ENCODE measurements around the gene PDZRN3. TPM values are rescaled to one million over a fixed set of nuclear protein-coding genes. Genes with fewer than 3 reads are reported as not detected.

PDZRN3 gene
- total and polyA plus RNA-seq, 3 donors from 2014 or later: 15.8 to 30.8 (median 23.1) TPM

GRCh38 chr3:73653351-73653750, 28.6 kb upstream of the PDZRN3 start:
- DNase-seq: no peak
- Histone ChIP-seq H3K27ac (no peak overlapping the region), H3K9me3 (no peaks in the 10 kb centered on the region), H3K4me1 (no peaks in the 10 kb centered on the region), H3K27me3 (no peaks in the 10 kb centered on the region), H3K36me3 (ENCODE audit: low read depth, missing control alignments) (no peaks in the 10 kb centered on the region), H3K4me3 (no peak overlapping the region)
- WGBS, 2 donors: 83 to 85% methylated on average over 3 of the region's 3 CpGs
- intact Hi-C loops (cut with DNase I; ENCODE audit: low total_unique reads): no loop called here
- no peak for TF ChIP-seq POLR2A (IDR thresholded peaks at IDR 0.05)
- TF ChIP-seq, protein P1, sequence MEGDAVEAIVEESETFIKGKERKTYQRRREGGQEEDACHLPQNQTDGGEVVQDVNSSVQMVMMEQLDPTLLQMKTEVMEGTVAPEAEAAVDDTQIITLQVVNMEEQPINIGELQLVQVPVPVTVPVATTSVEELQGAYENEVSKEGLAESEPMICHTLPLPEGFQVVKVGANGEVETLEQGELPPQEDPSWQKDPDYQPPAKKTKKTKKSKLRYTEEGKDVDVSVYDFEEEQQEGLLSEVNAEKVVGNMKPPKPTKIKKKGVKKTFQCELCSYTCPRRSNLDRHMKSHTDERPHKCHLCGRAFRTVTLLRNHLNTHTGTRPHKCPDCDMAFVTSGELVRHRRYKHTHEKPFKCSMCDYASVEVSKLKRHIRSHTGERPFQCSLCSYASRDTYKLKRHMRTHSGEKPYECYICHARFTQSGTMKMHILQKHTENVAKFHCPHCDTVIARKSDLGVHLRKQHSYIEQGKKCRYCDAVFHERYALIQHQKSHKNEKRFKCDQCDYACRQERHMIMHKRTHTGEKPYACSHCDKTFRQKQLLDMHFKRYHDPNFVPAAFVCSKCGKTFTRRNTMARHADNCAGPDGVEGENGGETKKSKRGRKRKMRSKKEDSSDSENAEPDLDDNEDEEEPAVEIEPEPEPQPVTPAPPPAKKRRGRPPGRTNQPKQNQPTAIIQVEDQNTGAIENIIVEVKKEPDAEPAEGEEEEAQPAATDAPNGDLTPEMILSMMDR (IDR thresholded peaks at IDR 0.05): no peak

DNA sequence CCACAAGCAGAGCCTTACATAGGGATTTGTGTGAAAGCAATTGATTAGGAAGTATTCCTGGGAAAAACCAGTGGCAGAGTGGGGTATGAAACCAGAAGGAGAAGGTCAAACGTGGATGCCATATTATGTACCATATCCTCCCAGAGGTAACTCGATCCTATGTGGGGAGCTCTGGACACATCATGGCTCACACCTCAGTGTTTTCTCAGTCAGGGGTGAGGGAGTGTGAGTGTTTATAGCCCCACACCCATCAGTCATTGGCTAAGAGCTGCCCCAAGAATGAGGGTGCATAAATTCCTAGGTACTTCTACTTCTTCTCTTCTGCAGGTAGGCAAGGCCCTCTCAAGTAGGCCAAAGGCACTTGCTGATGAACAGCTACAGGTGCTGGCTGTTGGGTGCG, 28.2 kb upstream of the PDZRN3 start:
- no peaks in the 10 kb centered on the region for H3K27me3 ChIP-seq
- no peaks in the 10 kb centered on the region for H3K9me3 ChIP-seq
- no peak for TF ChIP-seq POLR2A (IDR thresholded peaks at IDR 0.05)
- H3K27ac ChIP-seq: no peak overlapping the region
- DNase-seq: no peak
- no peaks in the 10 kb centered on the region for H3K36me3 ChIP-seq (ENCODE audit: low read depth, missing control alignments)
- intact Hi-C loops (cut with DNase I; ENCODE audit: low total_unique reads): no loop called here
- no peaks in the 10 kb centered on the region for H3K4me1 ChIP-seq
- H3K4me3 ChIP-seq: no peak overlapping the region
- 82 to 89% methylated on average over 3 of the region's 3 CpGs for WGBS, 2 donors

DNA sequence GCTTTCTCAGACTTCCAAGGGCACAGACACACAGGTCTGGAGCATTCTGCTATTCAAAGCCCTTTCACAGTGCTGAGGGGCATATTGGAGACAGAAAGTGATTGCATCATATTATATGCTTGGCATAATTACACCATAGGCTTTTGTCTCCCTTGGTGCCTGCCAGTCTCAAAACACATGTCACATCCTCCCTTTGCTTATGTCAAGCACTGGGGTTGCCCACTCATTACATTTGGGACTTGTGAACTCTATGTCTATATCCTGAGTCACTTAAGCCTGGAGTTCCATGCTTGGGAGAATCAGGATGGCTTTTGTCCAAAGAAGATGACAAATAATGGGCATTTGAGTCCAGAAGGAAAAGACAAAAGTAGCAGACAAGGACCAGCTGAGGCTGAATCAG, 12.3 kb upstream of the PDZRN3 start:
- Histone ChIP-seq H3K36me3 (ENCODE audit: low read depth, missing control alignments) (no peaks in the 10 kb centered on the region), H3K27ac (no peak overlapping the region), H3K27me3 (no peaks in the 10 kb centered on the region), H3K4me3 (no peak overlapping the region), H3K4me1 (no peaks in the 10 kb centered on the region), H3K9me3 (no peaks in the 10 kb centered on the region)
- intact Hi-C loops (cut with DNase I; ENCODE audit: low total_unique reads): no loop called here
- TF ChIP-seq, protein P1 (IDR thresholded peaks at IDR 0.05): no peak
- no peak for TF ChIP-seq POLR2A (IDR thresholded peaks at IDR 0.05)
- DNase-seq: no peak

- H3K36me3 ChIP-seq (ENCODE audit: low read depth, missing control alignments): no peaks in the 10 kb centered on the region
- no peaks in the 10 kb centered on the region for H3K4me1 ChIP-seq
- WGBS, 2 donors: 43 to 62% methylated on average over 1 of the region's 1 CpG
- no peak overlapping the region for H3K27ac ChIP-seq
- H3K4me3 ChIP-seq: no peak overlapping the region
- no peaks in the 10 kb centered on the region for H3K27me3 ChIP-seq
- DNase-seq: no peak
- TF ChIP-seq POLR2A (IDR thresholded peaks at IDR 0.05): no peak
- TF ChIP-seq, protein P1 (IDR thresholded peaks at IDR 0.05): no peak
- intact Hi-C loops (cut with DNase I; ENCODE audit: low total_unique reads): no loop called here
- no peaks in the 10 kb centered on the region for H3K9me3 ChIP-seq
Measured at GRCh38 chr3:73635254-73635653, 10.5 kb upstream of the PDZRN3 start.

- Histone ChIP-seq H3K27me3 (no peaks in the 10 kb centered on the region), H3K27ac (no peak overlapping the region), H3K36me3 (ENCODE audit: low read depth, missing control alignments) (no peaks in the 10 kb centered on the region), H3K9me3 (no peaks in the 10 kb centered on the region), H3K4me1 (no peaks in the 10 kb centered on the region), H3K4me3 (no peak overlapping the region)
- TF ChIP-seq, protein P1 (IDR thresholded peaks at IDR 0.05): no peak
- no peak for TF ChIP-seq POLR2A (IDR thresholded peaks at IDR 0.05)
- intact Hi-C loops (cut with DNase I; ENCODE audit: low total_unique reads): no loop called here
- WGBS, 2 donors: 81 to 88% methylated on average over 3 of the region's 3 CpGs
- no peak for DNase-seq
Measured at GRCh38 chr3:73633916-73634344, 9.2 kb upstream of the PDZRN3 start.
